Natural killer cell (primary cell): ENCODE measurements around the gene ZFYVE9. TPM values are rescaled to one million over a fixed set of nuclear protein-coding genes. Genes with fewer than 3 reads are reported as not detected.
"Not testable (repeated sequence)": the region's sequence is repeated elsewhere in the genome, so short reads cannot be mapped to it uniquely, and the experiment has no call there.

ENCODE experiments used
- ATAC-seq, 3 donors: fragments of 150-1000 bp in 2 of 3; fragments of 200-7000 bp in 1 of 3; cut with Tn5 transposase; 1 replicate in 1 of 3; 2 replicates in 2 of 3; pipeline ENCODE4 v1.10.0; 2021; ENCODE audit warnings: mild to moderate bottlenecking in 2 of 3, moderate library complexity in 2 of 3
- DNase-seq, 2 donors: peaks; one replicate each; pipeline versions ENCODE4 v3.0.0 to v3.0.0-alpha.2; 2013 to 2021; ENCODE audit warnings: mixed read lengths in 1 of 2
- H3K27ac ChIP-seq: one replicate; pipeline ENCODE4 v1.5.1; 2013; ENCODE audit warnings: mild to moderate bottlenecking, low read length
- H3K27me3 ChIP-seq: one replicate; pipeline ENCODE4 v1.6.1; 2013; ENCODE audit warnings: low read length; ENCODE audit not compliant: control insufficient read depth, insufficient read depth
- H3K36me3 ChIP-seq: one replicate; pipeline ENCODE4 v1.6.1; 2013; ENCODE audit warnings: low read length; ENCODE audit not compliant: control insufficient read depth, insufficient read depth
- H3K4me1 ChIP-seq: one replicate; pipeline ENCODE4 v1.6.1; 2013; ENCODE audit warnings: low read length; ENCODE audit not compliant: control insufficient read depth, insufficient read depth
- H3K4me3 ChIP-seq: one replicate; pipeline ENCODE4 v1.5.1; 2013; ENCODE audit warnings: low read length
- H3K9me3 ChIP-seq: one replicate; pipeline ENCODE4 v1.6.1; 2013; ENCODE audit warnings: low read length; ENCODE audit not compliant: control insufficient read depth, insufficient read depth
- H3K27ac Mint-ChIP-seq, 2 donors: one replicate each; pipeline ENCODE4 v1.8.0; 2022; ENCODE audit warnings: mild to moderate bottlenecking in 2 of 2, mixed read lengths in 2 of 2, moderate library complexity in 1 of 2
- H3K27me3 Mint-ChIP-seq, 2 donors: one replicate each; pipeline ENCODE4 v1.8.0; 2022; ENCODE audit warnings: low read depth in 2 of 2, mixed read lengths in 2 of 2
- H3K36me3 Mint-ChIP-seq: one replicate; pipeline ENCODE4 v1.8.0; 2022; ENCODE audit warnings: mixed read lengths
- H3K4me1 Mint-ChIP-seq, 2 donors: one replicate each; pipeline ENCODE4 v1.8.0; 2022; ENCODE audit warnings: mixed read lengths in 2 of 2
- H3K4me3 Mint-ChIP-seq: one replicate; pipeline ENCODE4 v1.8.0; 2022; ENCODE audit warnings: mild to moderate bottlenecking, moderate library complexity, mixed read lengths
- H3K9me3 Mint-ChIP-seq, 2 donors: one replicate each; pipeline ENCODE4 v1.8.0; 2022; ENCODE audit warnings: mixed read lengths in 2 of 2
- WGBS: methylation state at CpG from one replicate; pipeline ENCODE4 v1.1.7; 2013; ENCODE audit warnings: missing lambda C conversion rate; ENCODE audit not compliant: insufficient coverage; 5-methylcytosine and 5-hydroxymethylcytosine counted together
- intact Hi-C: fragments of 100-400 bp; cut with micrococcal nuclease; formaldehyde crosslinking; loops from one replicate; pipeline ENCODE4 v1.14.2; 2022
- total RNA-seq, 4 donors: library from RNA; stranded (reverse); fragments of 120-200 nt in 1 of 4; gene quantifications; one replicate each; pipeline versions ENCODE4 v1.2.3 to v1.2.4, GENCODE V29; 2013 to 2022
- TF ChIP-seq, protein P1 (sequence below): fragments of 200-600 bp; IDR thresholded peaks from one replicate; pipeline ENCODE4 v1.8.0; 2022; ENCODE audit warnings: antibody characterized with exemption

ZFYVE9 gene
- total RNA-seq, 3 donors from 2014 or later (not counting 1 experiment from before 2014, with no cell fraction given) = 1.1 to 2.3 (median 1.8) TPM

DNA sequence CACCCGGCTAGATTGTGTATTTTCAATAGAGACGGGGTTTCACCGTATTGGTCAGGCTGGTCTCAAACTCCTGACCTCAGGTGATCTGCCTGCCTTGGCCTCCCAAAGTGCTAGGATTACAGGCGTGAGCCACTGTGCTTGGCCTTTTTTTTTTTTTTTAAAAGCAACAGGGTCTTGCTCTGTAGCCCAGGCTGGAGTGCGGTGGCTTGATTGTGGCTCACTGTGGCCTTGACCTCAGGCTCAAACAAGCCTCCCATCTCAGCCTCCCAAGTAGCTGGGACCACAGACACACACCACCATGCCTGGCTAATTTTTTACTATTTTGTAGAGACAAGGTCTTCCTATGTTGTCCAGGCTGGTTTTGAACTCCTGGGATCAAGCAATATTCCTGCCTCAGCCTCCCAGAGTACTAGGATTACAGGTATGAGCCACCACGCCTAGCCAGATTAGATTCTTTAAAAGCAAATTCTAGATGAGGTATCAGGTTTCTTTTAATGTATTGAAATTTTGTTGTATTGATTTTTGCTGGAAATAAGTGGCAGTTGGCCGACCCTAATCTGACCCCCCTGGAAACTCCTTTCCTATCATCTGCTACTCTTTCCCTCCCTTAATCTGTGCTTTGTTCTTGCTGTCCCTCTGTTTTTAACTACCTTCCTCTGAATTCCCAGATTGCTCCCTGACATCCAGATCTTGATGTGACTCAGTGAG is 26.6 kb downstream of the ZFYVE9 start:
- no peaks in the 10 kb centered on the region for H3K4me1 Mint-ChIP-seq
- H3K36me3 Mint-ChIP-seq = peaks cover 7% of the 10 kb centered on the region
- Histone ChIP-seq H3K4me1 (no peaks in the 10 kb centered on the region), H3K36me3 (no peaks in the 10 kb centered on the region), H3K4me3 (no peak overlapping the region), H3K27me3 (peaks cover 2% of the 10 kb centered on the region), H3K27ac (no peak overlapping the region), H3K9me3 (no peaks in the 10 kb centered on the region)
- 94% methylated on average over 7 of the region's 7 CpGs for WGBS
- no peak overlapping the region for H3K4me3 Mint-ChIP-seq
- H3K27me3 Mint-ChIP-seq = peaks cover 8 to 17% of the 10 kb centered on the region in 2 donors
- ATAC-seq = no peak
- intact Hi-C loops = no loop called here
- DNase-seq = no peak
- no peak overlapping the region for H3K27ac Mint-ChIP-seq
- peaks cover 0 to 4% of the 10 kb centered on the region in 2 donors for H3K9me3 Mint-ChIP-seq
- TF ChIP-seq, protein P1, sequence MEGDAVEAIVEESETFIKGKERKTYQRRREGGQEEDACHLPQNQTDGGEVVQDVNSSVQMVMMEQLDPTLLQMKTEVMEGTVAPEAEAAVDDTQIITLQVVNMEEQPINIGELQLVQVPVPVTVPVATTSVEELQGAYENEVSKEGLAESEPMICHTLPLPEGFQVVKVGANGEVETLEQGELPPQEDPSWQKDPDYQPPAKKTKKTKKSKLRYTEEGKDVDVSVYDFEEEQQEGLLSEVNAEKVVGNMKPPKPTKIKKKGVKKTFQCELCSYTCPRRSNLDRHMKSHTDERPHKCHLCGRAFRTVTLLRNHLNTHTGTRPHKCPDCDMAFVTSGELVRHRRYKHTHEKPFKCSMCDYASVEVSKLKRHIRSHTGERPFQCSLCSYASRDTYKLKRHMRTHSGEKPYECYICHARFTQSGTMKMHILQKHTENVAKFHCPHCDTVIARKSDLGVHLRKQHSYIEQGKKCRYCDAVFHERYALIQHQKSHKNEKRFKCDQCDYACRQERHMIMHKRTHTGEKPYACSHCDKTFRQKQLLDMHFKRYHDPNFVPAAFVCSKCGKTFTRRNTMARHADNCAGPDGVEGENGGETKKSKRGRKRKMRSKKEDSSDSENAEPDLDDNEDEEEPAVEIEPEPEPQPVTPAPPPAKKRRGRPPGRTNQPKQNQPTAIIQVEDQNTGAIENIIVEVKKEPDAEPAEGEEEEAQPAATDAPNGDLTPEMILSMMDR = no peak

DNA sequence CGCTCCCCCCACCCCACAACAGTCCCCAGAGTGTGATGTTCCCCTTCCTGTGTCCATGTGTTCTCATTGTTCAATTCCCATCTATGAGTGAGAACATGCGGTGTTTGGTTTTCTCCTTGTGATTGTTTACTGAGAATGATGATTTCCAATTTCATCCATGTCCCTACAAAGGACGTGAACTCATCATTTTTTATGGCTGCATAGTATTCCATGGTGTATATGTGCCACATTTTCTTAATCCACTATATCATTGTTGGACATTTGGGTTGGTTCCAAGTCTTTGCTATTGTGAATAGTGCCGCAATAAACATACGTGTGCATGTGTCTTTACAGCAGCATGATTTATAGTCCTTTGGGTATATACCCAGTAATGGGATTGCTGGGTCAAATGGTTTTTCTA is 29.3 kb downstream of the ZFYVE9 start:
- H3K27me3 ChIP-seq, H3K36me3 ChIP-seq, H3K4me1 Mint-ChIP-seq, H3K4me1 ChIP-seq, H3K36me3 Mint-ChIP-seq, H3K27ac Mint-ChIP-seq, ATAC-seq, H3K9me3 ChIP-seq, H3K4me3 Mint-ChIP-seq, H3K9me3 Mint-ChIP-seq, intact Hi-C loops, H3K4me3 ChIP-seq, H3K27ac ChIP-seq, DNase-seq: not testable (repeated sequence)
- peaks cover 11 to 24% of the 10 kb centered on the region in 2 donors for H3K27me3 Mint-ChIP-seq
- 100% methylated on average over 1 of the region's 5 CpGs for WGBS

DNA sequence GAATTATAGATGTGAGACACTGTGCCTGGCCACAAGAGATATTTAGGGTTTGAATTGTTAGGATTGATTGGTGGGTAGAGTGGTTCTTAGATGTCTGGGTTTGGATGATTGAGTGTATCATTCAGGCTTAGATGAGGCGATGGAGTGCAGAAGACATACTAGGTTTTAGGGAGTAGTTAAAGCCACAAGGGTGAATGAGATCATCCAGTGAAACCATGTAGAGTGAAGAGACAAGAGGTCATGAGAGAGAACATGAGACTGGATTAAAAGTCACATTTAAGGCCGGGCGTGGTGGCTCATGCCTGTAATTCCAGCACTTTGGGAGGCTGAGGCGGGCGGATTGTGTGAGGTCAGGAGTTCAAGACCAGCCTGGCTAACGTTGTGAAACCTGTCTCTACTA is 37.2 kb downstream of the ZFYVE9 start:
- Histone ChIP-seq H3K4me1 (no peaks in the 10 kb centered on the region), H3K4me3 (no peak overlapping the region), H3K9me3 (no peaks in the 10 kb centered on the region), H3K27me3 (no peaks in the 10 kb centered on the region), H3K36me3 (no peaks in the 10 kb centered on the region), H3K27ac (no peak overlapping the region)
- no peaks in the 10 kb centered on the region for H3K4me1 Mint-ChIP-seq
- peaks cover 4 to 6% of the 10 kb centered on the region in 2 donors for H3K27me3 Mint-ChIP-seq
- no peak overlapping the region for H3K27ac Mint-ChIP-seq
- TF ChIP-seq, protein P1 = no peak
- ATAC-seq = no peak
- 78% methylated on average over 6 of the region's 6 CpGs for WGBS
- no peaks in the 10 kb centered on the region for H3K9me3 Mint-ChIP-seq
- H3K4me3 Mint-ChIP-seq = no peak overlapping the region
- intact Hi-C loops = no loop called here
- DNase-seq = no peak
- H3K36me3 Mint-ChIP-seq = no peaks in the 10 kb centered on the region

DNA sequence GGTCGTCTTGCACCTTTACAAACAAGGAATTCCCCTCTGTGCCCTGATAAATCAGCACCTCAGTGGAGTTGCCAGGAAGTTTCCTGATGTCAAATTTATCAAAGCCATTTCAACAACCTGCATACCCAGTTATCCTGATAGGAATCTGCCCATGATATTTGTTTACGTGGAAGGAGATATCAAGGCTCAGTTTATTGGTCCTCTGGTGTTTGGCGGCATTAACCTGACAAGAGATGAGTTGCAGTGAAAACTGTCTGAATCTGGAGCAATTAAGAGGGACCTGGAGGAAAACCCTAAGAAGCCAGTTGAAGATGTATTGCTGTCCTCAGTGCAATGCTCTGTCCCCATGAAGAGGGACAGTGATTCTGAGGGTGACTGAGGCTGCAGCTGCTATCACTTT is 38.3 kb downstream of the ZFYVE9 start:
- intact Hi-C loops = no loop called here
- Mint-ChIP-seq H3K9me3 (no peaks in the 10 kb centered on the region), H3K27me3 (peaks cover 4 to 6% of the 10 kb centered on the region in 2 donors), H3K27ac (no peak overlapping the region), H3K36me3 (no peaks in the 10 kb centered on the region), H3K4me1 (no peaks in the 10 kb centered on the region), H3K4me3 (no peak overlapping the region)
- no peaks in the 10 kb centered on the region for H3K9me3 ChIP-seq
- H3K27me3 ChIP-seq = no peaks in the 10 kb centered on the region
- TF ChIP-seq, protein P1 = no peak
- ATAC-seq (no peak), DNase-seq (no peak)
- WGBS = 67% methylated on average over 3 of the region's 3 CpGs
- H3K27ac ChIP-seq = no peak overlapping the region
- H3K4me3 ChIP-seq = no peak overlapping the region
- no peaks in the 10 kb centered on the region for H3K36me3 ChIP-seq
- no peaks in the 10 kb centered on the region for H3K4me1 ChIP-seq

DNA sequence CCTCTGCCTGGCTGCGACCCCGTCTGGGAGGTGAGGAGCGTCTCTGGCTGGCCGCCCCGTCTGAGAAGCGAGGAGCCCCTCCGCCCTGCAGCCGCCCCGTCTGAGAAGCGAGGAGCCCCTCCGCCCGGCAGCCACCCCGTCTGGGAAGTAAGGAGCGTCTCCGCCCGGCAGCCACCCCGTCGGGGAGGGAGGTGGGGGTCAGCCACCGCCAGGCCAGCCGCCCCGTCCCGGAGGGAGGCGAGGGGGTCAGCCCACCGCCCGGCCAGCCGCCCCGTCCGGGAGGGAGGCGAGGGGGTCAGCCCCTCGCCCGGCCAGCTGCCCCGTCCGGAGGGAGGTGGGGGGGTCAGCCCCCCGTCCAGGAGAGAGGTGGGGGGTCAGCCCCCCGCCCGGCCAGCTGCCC is 39.9 kb downstream of the ZFYVE9 start:
- ATAC-seq, H3K4me3 ChIP-seq, H3K4me1 ChIP-seq, H3K4me1 Mint-ChIP-seq, H3K27ac ChIP-seq, DNase-seq, H3K27ac Mint-ChIP-seq, H3K4me3 Mint-ChIP-seq, H3K27me3 Mint-ChIP-seq, H3K9me3 Mint-ChIP-seq, H3K36me3 Mint-ChIP-seq, intact Hi-C loops, H3K27me3 ChIP-seq, H3K36me3 ChIP-seq, H3K9me3 ChIP-seq: not testable (repeated sequence)
- 95% methylated on average over 29 of the region's 36 CpGs for WGBS

DNA sequence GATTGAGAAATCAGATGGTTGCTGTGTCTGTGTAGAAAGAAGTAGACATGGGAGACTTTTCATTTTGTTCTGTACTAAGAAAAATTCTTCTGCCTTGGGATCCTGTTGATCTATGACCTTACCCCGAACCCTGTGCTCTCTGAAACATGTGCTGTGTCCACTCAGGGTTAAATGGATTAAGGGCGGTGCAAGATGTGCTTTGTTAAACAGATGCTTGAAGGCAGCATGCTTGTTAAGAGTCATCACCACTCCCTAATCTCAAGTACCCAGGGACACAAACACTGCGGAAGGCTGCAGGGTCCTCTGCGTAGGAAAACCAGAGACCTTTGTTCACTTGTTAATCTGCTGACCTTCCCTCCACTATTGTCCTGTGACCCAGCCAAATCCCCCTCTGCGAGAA is 40.4 kb downstream of the ZFYVE9 start:
- H3K36me3 Mint-ChIP-seq, ATAC-seq, DNase-seq, H3K36me3 ChIP-seq, H3K4me1 Mint-ChIP-seq, H3K27me3 Mint-ChIP-seq, H3K4me1 ChIP-seq, H3K27ac ChIP-seq, intact Hi-C loops, H3K4me3 Mint-ChIP-seq, H3K27ac Mint-ChIP-seq, H3K9me3 Mint-ChIP-seq, H3K27me3 ChIP-seq, H3K9me3 ChIP-seq, H3K4me3 ChIP-seq: not testable (repeated sequence)
- WGBS = 100% methylated on average over 1 of the region's 5 CpGs
